ENCODE results near the gene WNT2B.
A peak's percentile ranks its signal among the peaks of the same experiment; 100 is the strongest.

WNT2B gene

DNA sequence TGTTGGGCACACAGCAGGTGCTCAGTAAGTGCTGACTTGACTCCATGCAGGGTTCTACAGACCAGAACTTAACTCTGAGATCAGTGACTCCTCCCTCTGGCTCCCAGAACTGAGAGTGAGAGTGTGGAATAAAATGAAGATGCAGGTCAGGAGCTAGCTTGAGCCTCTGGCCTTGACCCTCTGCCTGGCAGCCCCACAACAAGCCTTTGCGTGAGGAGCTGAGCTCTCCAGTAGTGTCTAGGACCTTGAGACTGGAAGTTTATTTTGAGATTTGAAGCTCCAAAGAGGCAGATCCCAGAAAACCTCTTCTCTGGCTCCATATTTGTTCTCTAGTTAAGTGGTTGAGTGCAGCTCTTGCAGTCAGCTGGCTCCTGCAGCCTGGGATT is 3.4 kb upstream of the WNT2B start:
- no peak for DNase-seq

DNA sequence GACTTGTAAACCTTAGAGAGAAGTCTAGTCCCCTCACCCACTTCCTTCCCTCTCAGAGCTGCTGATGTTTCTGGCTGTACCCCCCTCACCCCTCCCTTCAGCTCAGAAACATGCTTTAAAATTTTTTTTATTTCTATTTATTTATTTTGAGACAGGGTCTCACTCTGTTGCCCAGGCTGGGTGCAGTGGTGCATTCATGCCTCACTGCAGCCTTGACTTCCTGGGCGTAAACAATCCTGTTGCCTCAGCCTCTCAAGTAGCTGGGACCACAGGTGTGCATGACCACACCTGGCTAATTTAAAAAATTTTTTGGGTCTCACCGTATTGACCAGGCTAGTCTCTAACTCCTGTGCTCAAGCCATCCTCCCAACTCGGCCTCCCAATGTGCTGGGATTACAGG is 2.9 kb upstream of the WNT2B start:
- DNase-seq = no peak

DNA sequence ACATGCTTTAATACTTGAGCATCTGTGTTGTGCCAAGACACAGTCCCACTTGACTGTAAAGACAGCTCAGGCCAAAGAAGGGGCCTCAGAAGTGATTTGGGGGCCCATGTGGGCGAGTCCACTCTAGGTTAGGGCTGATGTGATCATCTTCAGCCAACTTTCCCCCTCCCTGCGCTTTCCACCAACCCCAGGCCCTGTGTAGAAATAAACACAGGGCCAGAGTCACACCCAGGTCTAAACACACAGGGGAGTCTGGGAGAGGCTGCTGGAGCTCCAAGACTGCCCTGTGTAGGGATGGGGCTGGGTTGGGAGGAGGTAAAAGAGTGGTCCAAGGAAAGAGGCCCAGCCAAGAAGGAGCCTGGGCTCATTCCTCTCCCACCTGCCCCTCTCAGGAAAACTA is 2.5 kb upstream of the WNT2B start:
- DNase-seq = peak; percentile 44

- DNase-seq = no peak
These were observed 2.0 kb upstream of the WNT2B start for GRCh38 chr1:112506731-112507130.

GRCh38 chr1:112507336-112507735 is 1.4 kb upstream of the WNT2B start:
- no peak for DNase-seq

- peak; percentile 56 for DNase-seq
These were observed 866 bp upstream of the WNT2B start for GRCh38 chr1:112507921-112508277.

DNA sequence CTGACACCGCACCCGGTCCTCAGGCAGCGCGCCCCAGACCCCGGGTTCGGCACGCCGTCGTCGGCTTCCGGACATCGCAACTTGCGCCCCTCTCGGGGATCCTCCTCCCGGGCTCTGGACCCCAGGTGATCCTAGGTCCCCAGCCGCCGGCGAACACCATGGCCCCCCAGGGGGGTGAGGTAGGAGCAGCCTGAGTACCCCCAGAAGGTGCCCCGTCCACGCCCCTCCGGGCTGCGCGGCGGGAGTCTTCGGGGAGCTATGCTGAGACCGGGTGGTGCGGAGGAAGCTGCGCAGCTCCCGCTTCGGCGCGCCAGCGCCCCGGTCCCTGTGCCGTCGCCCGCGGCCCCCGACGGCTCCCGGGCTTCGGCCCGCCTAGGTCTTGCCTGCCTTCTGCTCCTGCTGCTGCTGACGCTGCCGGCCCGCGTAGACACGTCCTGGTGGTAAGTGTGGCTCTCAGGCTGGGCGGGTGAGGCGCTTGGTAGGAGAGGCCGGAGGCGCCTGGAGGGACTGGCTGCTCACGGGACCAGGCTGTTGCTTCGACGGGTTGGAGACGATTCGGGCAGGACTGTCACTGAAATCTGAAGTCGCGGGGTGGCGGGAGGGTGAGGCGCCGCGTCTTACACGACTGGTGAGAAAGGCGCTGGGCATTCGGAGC is 367 bp downstream of the WNT2B start:
- no peak for DNase-seq

DNA sequence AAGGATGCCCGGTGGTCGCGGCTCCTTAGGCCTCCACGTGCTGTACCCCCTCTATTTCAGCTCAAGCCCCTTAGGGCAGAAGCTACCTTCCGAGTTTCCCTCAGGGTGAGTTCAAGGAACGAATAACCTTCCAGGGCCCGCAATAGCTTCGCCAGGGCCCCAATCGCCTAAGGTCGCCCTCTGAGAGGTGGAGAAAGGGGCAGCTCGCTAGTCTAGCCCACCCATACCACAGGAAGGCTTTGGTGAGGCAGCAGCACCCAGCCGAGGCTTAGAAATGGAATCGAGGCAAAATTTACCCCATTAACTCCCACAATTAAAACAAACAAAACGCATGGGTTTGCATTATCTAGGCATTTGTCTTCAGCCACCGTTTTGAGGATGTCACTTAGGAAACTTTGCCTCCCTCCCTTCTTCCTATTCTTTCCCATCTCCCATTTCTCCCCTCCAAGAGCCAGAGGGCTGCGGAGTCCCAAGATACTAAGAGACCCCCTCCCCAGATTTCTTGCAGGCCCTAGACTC is 954 bp downstream of the WNT2B start:
- no peak for DNase-seq

- no peak for DNase-seq
These were observed 1.6 kb downstream of the WNT2B start for GRCh38 chr1:112510340-112510739.

DNA sequence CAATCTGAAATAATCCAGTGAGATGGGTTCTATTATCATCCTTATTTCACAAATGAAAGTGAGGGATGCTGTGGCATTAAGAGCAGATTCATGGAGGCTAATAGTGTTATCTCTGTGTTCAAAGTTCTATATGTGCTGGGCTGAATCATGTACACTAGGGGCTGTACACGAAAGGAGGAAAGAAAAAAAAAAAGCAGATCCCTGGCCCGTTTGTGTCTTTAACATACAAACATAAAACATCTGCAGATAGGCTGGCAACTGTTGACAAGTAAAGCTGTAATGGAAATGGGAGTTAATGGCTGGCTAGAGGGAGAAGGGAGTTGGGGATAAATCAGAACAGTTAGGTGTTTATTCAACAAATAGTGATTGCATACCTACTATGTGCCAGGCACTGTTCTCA is 3.1 kb downstream of the WNT2B start:
- DNase-seq = no peak

DNA sequence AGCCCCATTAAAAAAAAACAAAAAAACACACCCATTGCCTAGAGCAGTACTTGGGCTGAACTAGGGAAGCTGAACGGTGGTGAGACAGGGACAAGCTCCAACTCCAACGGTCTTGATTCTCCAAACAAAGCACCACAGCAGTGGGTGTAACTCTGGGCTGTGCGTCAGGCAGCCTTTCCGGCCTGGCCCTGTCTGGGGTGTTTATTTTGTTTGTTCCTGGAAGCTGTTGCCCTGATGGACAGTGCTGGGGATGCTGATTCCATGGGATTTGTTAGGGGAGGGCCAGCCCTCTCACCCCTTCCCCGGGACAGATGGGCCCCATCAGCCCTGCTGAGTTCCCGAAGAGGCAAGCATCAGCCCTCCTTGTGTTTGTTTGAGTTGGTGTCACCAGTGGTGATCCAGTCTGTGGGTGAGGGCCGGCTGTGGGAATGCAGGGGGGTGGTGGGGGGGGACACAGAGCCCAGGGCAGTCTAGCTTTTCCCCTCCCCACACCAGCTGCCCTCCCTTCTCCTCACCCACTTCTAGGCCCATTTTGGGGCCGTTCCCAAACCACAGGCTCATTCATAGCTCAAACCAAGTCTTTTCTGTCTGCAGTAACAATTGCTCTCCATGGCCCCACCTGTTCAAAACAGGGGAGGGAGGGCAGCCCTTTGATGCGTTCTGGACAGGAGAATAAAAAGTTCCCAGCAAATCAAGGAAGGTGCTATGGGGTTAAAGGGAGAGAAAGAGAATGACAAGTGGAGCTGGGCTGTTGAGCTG is 4.5 kb downstream of the WNT2B start:
- no peak for DNase-seq

- DNase-seq = no peak
These were observed 6.1 kb downstream of the WNT2B start for GRCh38 chr1:112514901-112515300.

GRCh38 chr1:112515311-112516009 is 6.7 kb downstream of the WNT2B start:
- no peak for DNase-seq

DNA sequence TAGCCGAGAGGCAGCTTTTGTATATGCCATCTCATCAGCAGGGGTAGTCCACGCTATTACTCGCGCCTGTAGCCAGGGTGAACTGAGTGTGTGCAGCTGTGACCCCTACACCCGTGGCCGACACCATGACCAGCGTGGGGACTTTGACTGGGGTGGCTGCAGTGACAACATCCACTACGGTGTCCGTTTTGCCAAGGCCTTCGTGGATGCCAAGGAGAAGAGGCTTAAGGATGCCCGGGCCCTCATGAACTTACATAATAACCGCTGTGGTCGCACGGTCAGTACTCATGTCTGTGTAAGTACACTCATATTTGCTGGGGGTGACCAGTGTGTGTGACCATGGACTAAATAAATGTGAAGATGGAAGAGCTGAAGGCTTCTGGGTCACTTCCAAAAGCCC is 7.4 kb downstream of the WNT2B start:
- DNase-seq = no peak

GRCh38 chr1:112517231-112517630 is 8.5 kb downstream of the WNT2B start:
- DNase-seq = no peak

- no peak for DNase-seq
These were observed 8.9 kb downstream of the WNT2B start for GRCh38 chr1:112517646-112518045.

GRCh38 chr1:112518186-112518585 is 9.4 kb downstream of the WNT2B start:
- DNase-seq = no peak

GRCh38 chr1:112520166-112520565 is 11.4 kb downstream of the WNT2B start:
- DNase-seq = no peak

DNA sequence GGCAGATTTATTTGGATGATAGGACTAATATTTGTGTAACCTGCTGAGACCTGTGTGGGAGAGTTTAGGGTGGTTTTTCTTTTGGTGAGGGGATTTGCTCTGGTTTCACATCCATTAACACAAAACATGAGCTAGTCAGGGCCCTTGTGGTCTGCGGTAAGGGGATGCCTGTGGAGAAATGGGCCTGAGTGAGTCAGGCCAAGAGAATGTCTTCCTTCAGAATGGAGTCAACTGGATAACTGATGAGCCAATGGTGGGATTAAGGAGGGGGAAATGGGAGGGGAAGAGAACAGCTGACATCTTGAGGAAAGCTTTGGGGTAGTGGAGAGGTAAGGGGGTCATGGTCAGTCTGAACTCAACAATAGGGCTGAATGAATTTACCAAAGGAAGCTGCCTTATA is 13.9 kb downstream of the WNT2B start:
- no peak for DNase-seq

DNA sequence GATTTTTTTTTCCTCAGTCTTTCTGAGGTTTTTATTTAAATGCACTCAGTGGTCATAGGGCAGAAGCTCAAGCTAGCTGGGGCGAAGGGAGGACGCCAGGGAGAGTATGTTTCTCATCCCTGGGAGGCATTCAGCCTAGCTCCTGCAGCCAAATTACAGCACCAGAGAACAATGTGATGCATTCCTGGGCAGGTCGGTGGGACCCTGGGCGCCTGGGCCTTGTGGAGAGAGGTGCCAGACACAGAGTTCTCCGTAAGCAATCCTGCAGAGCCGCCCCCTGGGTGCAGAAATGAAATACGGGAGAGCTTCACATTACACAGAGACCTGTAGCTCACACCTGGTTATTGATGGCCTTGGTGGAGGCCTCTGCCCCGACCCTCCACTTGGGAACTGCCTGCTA is 15.5 kb downstream of the WNT2B start:
- DNase-seq = no peak

- no peak for DNase-seq
These were observed 16.2 kb downstream of the WNT2B start for GRCh38 chr1:112524986-112525385.

GRCh38 chr1:112527266-112528010 is 18.7 kb downstream of the WNT2B start:
- no peak for DNase-seq

DNA sequence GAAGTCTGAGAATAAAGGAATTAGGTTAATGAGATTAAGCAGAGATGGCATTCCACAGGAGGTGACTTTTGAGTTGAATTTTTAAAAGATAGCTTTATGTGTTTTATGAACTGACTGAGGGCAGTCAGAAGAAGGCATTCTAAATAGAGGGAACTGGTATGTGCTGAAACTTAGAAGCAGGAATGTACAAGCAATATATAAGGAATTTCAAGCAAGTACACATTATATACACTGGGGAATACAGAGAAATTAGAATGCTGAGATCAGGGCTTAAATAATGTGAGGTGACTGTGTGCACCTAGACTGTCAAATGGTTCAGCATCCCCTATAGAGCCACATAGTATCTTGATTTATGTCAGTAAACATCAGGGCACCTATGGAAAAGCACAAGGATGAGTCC is 19.3 kb downstream of the WNT2B start:
- no peak for DNase-seq
